Transverse colon (tissue), 4 donors: ENCODE results near the gene C1orf56. TPM values are rescaled to one million over a fixed set of nuclear protein-coding genes. Genes with fewer than 3 reads are reported as not detected.

Experiments
- DNase-seq: peaks from one replicate; pipeline ENCODE4 v3.0.0-alpha.2; 2019
- H3K27ac ChIP-seq, 4 donors: fragments of 200-600 bp; sonication (generic); 2 replicates each; pipeline ENCODE4 v1.5.1; 2016 to 2018; ENCODE audit warnings: inconsistent platforms in 4 of 4
- H3K27me3 ChIP-seq: fragments of 200-600 bp; sonication (generic); 2 replicates; pipeline ENCODE4 v1.5.1; 2017; ENCODE audit warnings: inconsistent platforms
- H3K36me3 ChIP-seq, 4 donors: fragments of 200-600 bp; sonication (generic); 2 replicates each; pipeline ENCODE4 v1.5.1; 2017 to 2019; ENCODE audit warnings: inconsistent platforms in 4 of 4
- H3K4me1 ChIP-seq, 4 donors: fragments of 200-600 bp; sonication (generic); 2 replicates each; pipeline ENCODE4 v1.5.1; 2017 to 2020; ENCODE audit warnings: inconsistent platforms in 4 of 4
- H3K4me3 ChIP-seq, 4 donors: fragments of 200-600 bp; sonication (generic); 1 replicate in 1 of 4; 2 replicates in 3 of 4; pipeline versions ENCODE4 v1.5.1 to v1.6.1; 2017 to 2019; ENCODE audit warnings: inconsistent platforms in 4 of 4
- H3K9me3 ChIP-seq, 2 donors: fragments of 200-600 bp; sonication (generic); 2 replicates each; pipeline ENCODE4 v1.5.1; 2017 to 2019; ENCODE audit warnings: inconsistent platforms in 2 of 2
- EP300 ChIP-seq: sonication (generic); formaldehyde crosslinking; IDR thresholded peaks from one replicate; pipeline ENCODE4 v1.6.1; 2017; ENCODE audit warnings: antibody characterized with exemption, low read depth
- POLR2A ChIP-seq: fragments of 450-650 bp; IDR thresholded peaks from one replicate; pipeline ENCODE4 v1.6.1; 2016; ENCODE audit warnings: antibody characterized with exemption, mild to moderate bottlenecking, moderate library complexity
- POLR2AphosphoS5 ChIP-seq, 3 donors: sonication (generic); formaldehyde crosslinking; IDR thresholded peaks; one replicate each; pipeline ENCODE4 v1.6.1; 2016; ENCODE audit warnings: antibody characterized with exemption in 3 of 3
- WGBS, 2 donors: methylation state at CpG; one replicate each; pipeline ENCODE4 v1.1.5; 2018; ENCODE audit warnings: low coverage in 1 of 2; 5-methylcytosine and 5-hydroxymethylcytosine counted together
- in situ Hi-C, 4 donors: fragments of 200-750 bp; cut with MboI; loops; one replicate each; pipeline versions ENCODE4 v1.15.0 to v1.15.1; 2017; ENCODE audit warnings: low sequenced_read_pairs in 3 of 4, low pct_ligation_motif_present in 1 of 4, low pct_unique_long_range_greater_than_20kb in 1 of 4
- intact Hi-C: fragments of 100-400 bp; cut with DNase I; formaldehyde crosslinking; loops from one replicate; pipeline ENCODE4 v1.15.1; 2023; ENCODE audit warnings: low total_unique reads
- total RNA-seq, 4 donors: library from RNA; depleted of rRNA; stranded (reverse); fragments of >200 nt; gene quantifications; one replicate each; pipeline ENCODE4 v1.1.0, GENCODE V29; 2016
- TF ChIP-seq, protein P1 (sequence below), 5 experiments: fragments of 200-600 bp in 3 of 5; fragments of 450-650 bp in 2 of 5; sonication (generic) in 3 of 5; IDR thresholded peaks; 1 replicate in 2 of 5; 2 replicates in 3 of 5; pipeline ENCODE4 v1.5.1; 2016 to 2017; ENCODE audit warnings: antibody characterized with exemption in 5 of 5, inconsistent platforms in 3 of 5, mild to moderate bottlenecking in 2 of 5, moderate library complexity in 1 of 5

Gene C1orf56
- total RNA-seq, 4 donors from 2014 or later, result 1.5 to 3.7 (median 2.8) TPM

DNA sequence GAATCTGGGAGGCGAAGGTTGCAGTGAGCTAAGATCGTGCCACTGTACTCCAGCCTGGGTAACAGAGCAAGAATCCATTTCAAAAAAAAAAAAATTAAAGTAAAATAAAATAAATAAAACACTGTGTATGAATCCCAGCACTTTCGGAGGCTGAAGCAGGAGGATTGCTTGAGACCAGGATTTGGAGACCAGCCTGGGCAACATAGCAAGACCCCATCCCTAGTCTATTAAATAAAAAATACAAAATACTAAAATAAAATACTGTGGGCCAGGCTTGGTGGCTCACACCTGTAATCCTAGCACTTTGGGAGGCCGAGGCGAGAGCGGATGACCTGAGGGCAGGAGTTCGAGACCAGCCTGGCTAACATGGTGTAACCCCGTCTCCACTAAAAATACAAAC, 15.4 kb upstream of the C1orf56 start:
- Histone ChIP-seq H3K4me3 (no peak overlapping the region), H3K36me3 (peaks cover 0 to 34% (median 12%) of the 10 kb centered on the region in 4 donors), H3K9me3 (no peaks in the 10 kb centered on the region), H3K27ac (no peak overlapping the region), H3K27me3 (no peaks in the 10 kb centered on the region), H3K4me1 (no peaks in the 10 kb centered on the region)
- no peak for DNase-seq
- 98 to 100% methylated on average over 3 to 8 of the region's 8 CpGs for WGBS, 2 donors
- TF ChIP-seq POLR2AphosphoS5 (IDR thresholded peaks at IDR 0.05), result no peak
- TF ChIP-seq EP300, result no peak
- TF ChIP-seq, protein P1, sequence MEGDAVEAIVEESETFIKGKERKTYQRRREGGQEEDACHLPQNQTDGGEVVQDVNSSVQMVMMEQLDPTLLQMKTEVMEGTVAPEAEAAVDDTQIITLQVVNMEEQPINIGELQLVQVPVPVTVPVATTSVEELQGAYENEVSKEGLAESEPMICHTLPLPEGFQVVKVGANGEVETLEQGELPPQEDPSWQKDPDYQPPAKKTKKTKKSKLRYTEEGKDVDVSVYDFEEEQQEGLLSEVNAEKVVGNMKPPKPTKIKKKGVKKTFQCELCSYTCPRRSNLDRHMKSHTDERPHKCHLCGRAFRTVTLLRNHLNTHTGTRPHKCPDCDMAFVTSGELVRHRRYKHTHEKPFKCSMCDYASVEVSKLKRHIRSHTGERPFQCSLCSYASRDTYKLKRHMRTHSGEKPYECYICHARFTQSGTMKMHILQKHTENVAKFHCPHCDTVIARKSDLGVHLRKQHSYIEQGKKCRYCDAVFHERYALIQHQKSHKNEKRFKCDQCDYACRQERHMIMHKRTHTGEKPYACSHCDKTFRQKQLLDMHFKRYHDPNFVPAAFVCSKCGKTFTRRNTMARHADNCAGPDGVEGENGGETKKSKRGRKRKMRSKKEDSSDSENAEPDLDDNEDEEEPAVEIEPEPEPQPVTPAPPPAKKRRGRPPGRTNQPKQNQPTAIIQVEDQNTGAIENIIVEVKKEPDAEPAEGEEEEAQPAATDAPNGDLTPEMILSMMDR (IDR thresholded peaks at IDR 0.05), result no peak
- no peak for TF ChIP-seq POLR2A
- in situ Hi-C loops (loop anchor here in 1 of 4 donors (25.0 kb wide), 1 partner anchor 130 kb away; the partner anchor contains the start of genes LYSMD1, SCNM1 and TNFAIP8L2), intact Hi-C loops (no loop called here)

DNA sequence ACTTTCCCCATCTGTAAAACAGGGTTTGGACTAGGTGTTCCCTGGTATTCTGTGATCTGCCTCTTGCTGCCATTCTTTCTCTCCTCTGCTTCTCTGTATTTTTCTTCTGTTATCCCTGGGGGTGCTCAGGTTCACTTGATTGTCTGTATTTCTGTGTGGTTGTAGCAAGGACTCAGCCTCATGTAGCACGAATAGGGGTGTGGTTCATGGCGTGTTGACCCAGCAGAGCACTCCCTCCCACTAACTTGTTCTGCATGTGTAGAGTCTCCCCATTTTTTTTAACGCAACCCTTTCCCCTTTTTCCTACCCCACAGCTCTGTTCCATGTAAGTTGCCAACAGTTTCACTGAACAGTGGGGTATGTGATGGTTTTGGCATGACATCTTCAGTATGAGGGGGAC, 12.4 kb upstream of the C1orf56 start:
- no peaks in the 10 kb centered on the region for H3K9me3 ChIP-seq
- H3K4me3 ChIP-seq, result no peak overlapping the region
- no peak for DNase-seq
- 87 to 100% methylated on average over 2 to 3 of the region's 3 CpGs for WGBS, 2 donors
- in situ Hi-C loops (loop anchor here in 1 of 4 donors (25.0 kb wide), 1 partner anchor 127 kb away; the partner anchor contains the start of genes LYSMD1, SCNM1 and TNFAIP8L2), intact Hi-C loops (no loop called here)
- no peaks in the 10 kb centered on the region for H3K4me1 ChIP-seq
- TF ChIP-seq POLR2AphosphoS5 (IDR thresholded peaks at IDR 0.05), result no peak
- TF ChIP-seq, protein P1 (IDR thresholded peaks at IDR 0.05), result no peak
- TF ChIP-seq EP300, result no peak
- no peak for TF ChIP-seq POLR2A
- H3K27ac ChIP-seq, result no peak overlapping the region
- H3K36me3 ChIP-seq, result peaks cover 0 to 21% (median 5%) of the 10 kb centered on the region in 4 donors
- no peaks in the 10 kb centered on the region for H3K27me3 ChIP-seq

DNA sequence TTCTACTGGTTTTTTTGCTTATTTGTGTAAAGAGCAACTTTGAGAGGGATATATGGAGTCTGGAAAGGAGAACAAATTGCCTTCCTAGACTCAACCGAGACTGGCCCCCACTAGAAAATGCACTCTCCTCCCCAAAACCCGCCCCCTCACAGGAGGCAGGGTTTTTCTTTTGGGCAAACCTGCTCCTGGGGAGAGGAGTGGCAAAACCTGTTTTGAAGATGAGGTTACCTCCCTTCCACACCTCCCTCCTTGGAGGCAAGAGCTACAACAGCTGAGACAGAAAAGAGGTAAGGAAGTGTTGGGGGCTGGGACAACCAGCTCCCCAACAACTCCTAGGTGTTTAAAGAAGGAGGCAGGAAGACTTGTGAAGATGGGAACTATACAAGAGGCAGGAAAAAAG, 11.2 kb upstream of the C1orf56 start, which contains the start of gene BNIPL:
TSS of gene BNIPL (plus strand) at position 231 of the 400 bp plus-strand sequence. CDS start at position 371, 140 bp downstream.
- Histone ChIP-seq H3K27me3 (no peaks in the 10 kb centered on the region), H3K4me3 (no peak within 1 kb of the TSS)
- in situ Hi-C loops, result loop anchor here in 1 of 4 donors (25.0 kb wide), 1 partner anchor 126 kb away; the partner anchor contains the start of genes LYSMD1, SCNM1 and TNFAIP8L2

DNA sequence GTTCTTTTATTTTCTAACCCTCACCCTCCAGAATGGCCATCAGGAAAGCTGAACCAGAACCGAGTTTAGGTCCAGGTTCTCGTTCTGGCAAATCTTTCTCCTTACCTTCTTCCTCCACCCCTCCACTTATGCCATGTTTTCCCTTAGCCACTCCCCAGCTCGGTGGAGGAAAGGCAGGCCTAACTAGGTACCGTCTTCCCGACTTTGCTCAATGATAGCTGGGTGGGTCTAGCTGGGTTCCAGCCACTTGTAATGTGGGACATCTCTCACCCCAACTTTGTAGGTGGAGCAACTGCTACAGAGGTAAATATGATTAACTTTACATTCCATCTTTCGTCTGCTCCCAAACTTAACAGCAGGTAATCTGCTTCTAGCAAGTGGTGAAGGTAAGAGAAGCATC, 10.5 kb upstream of the C1orf56 start:
- no peak overlapping the region for H3K27ac ChIP-seq
- H3K4me1 ChIP-seq, result no peaks in the 10 kb centered on the region
- intact Hi-C loops, result no loop called here
- DNase-seq, result no peak
- no peaks in the 10 kb centered on the region for H3K9me3 ChIP-seq
- in situ Hi-C loops, result loop anchor here in 1 of 4 donors (25.0 kb wide), 1 partner anchor 125 kb away; the partner anchor contains the start of genes LYSMD1, SCNM1 and TNFAIP8L2
- TF ChIP-seq POLR2AphosphoS5 (IDR thresholded peaks at IDR 0.05) (no peak), EP300 (no peak), POLR2A (no peak)
- TF ChIP-seq, protein P1 (IDR thresholded peaks at IDR 0.05), result no peak
- no peaks in the 10 kb centered on the region for H3K27me3 ChIP-seq
- peaks cover 0 to 20% (median 5%) of the 10 kb centered on the region in 4 donors for H3K36me3 ChIP-seq
- no peak overlapping the region for H3K4me3 ChIP-seq
- 84 to 100% methylated on average over 2 to 6 of the region's 6 CpGs for WGBS, 2 donors

More for the DNA sequence above, 11.2 kb upstream of the C1orf56 start, which contains the start of gene BNIPL:
- no peak for DNase-seq
- H3K27ac ChIP-seq, result no peak within 1 kb of the TSS
- peaks cover 0 to 21% (median 5%) of the 10 kb centered on the region in 4 donors for H3K36me3 ChIP-seq
- intact Hi-C loops, result no loop called here
- 39% methylated on average over 2 of the region's 2 CpGs; no CpG with 5 or more reads in 1 of the 2 donors for WGBS, 2 donors
- no peaks in the 10 kb centered on the region for H3K4me1 ChIP-seq
- no peak for TF ChIP-seq POLR2A
- TF ChIP-seq, protein P1 (IDR thresholded peaks at IDR 0.05), result no peak
- TF ChIP-seq POLR2AphosphoS5 (IDR thresholded peaks at IDR 0.05), result no peak
- no peak for TF ChIP-seq EP300
- no peaks in the 10 kb centered on the region for H3K9me3 ChIP-seq
